HEK293 (cell line): ENCODE data around the gene USP3.
A peak's percentile ranks its signal among the peaks of the same experiment; 100 is the strongest.

Source experiments
- CTCF ChIP-seq: fragments of 450-650 bp; formaldehyde crosslinking; IDR thresholded peaks from 2 replicates; pipeline ENCODE4 v1.5.1; 2016; ENCODE audit warnings: missing biosample characterization, missing genetic modification characterization
- PBX3 ChIP-seq: sonication (generic); formaldehyde crosslinking; IDR thresholded peaks from 2 replicates; pipeline ENCODE4 v1.8.1; 2022; ENCODE audit warnings: mild to moderate bottlenecking, moderate library complexity, missing genetic modification reagents
- PRDM10 ChIP-seq: fragments of 450-650 bp; formaldehyde crosslinking; IDR thresholded peaks from 2 replicates; pipeline ENCODE4 v1.5.1; 2016; ENCODE audit warnings: missing biosample characterization, missing genetic modification characterization
- YY1 ChIP-seq: fragments of 450-650 bp; formaldehyde crosslinking; IDR thresholded peaks from 2 replicates; pipeline ENCODE4 v1.5.1; 2018; ENCODE audit warnings: missing biosample characterization, missing genetic modification characterization
- ZFP3 ChIP-seq: fragments of 450-650 bp; formaldehyde crosslinking; IDR thresholded peaks from 2 replicates; pipeline ENCODE4 v1.5.1; 2016; ENCODE audit warnings: low read depth, missing biosample characterization, missing genetic modification characterization
- ZNF114 ChIP-seq: fragments of 450-650 bp; formaldehyde crosslinking; IDR thresholded peaks from 2 replicates; pipeline ENCODE4 v1.5.0; 2017; ENCODE audit warnings: missing biosample characterization, missing genetic modification characterization
- ZNF132 ChIP-seq: fragments of 450-650 bp; formaldehyde crosslinking; IDR thresholded peaks from 2 replicates; pipeline ENCODE4 v1.5.1; 2017; ENCODE audit warnings: missing biosample characterization, missing genetic modification characterization, borderline replicate concordance
- ZNF175 ChIP-seq: fragments of 450-650 bp; formaldehyde crosslinking; IDR thresholded peaks from 2 replicates; pipeline ENCODE4 v1.5.1; 2016; ENCODE audit warnings: missing biosample characterization, missing genetic modification characterization
- ZNF23 ChIP-seq: fragments of 450-650 bp; formaldehyde crosslinking; IDR thresholded peaks from 2 replicates; pipeline ENCODE4 v1.5.1; 2016; ENCODE audit warnings: missing biosample characterization, missing genetic modification characterization, borderline replicate concordance
- ZNF501 ChIP-seq: fragments of 450-650 bp; formaldehyde crosslinking; IDR thresholded peaks from 2 replicates; pipeline ENCODE4 v1.5.1; 2016; ENCODE audit warnings: missing biosample characterization, missing genetic modification characterization
- ZNF580 ChIP-seq: fragments of 450-650 bp; formaldehyde crosslinking; IDR thresholded peaks from 2 replicates; pipeline ENCODE4 v1.5.1; 2016; ENCODE audit warnings: missing biosample characterization, missing genetic modification characterization
- ZNF645 ChIP-seq: fragments of 450-650 bp; formaldehyde crosslinking; IDR thresholded peaks from 2 replicates; pipeline ENCODE4; 2016; ENCODE audit warnings: missing biosample characterization, missing genetic modification characterization

- TF ChIP-seq ZNF645 (tag by site-specific recombination) (no peak), YY1 (tag by site-specific recombination) (no peak), ZNF132 (no peak), CTCF (tag by site-specific recombination) (no peak), ZNF501 (no peak), PRDM10 (tag by site-specific recombination) (peak; percentile 61), ZNF175 (no peak), PBX3 (CRISPR knock-in tag) (no peak), ZFP3 (tag by site-specific recombination) (no peak), ZNF580 (tag by site-specific recombination) (no peak), ZNF114 (tag by site-specific recombination) (no peak), ZNF23 (tag by site-specific recombination) (no peak)
Measured at GRCh38 chr15:63582179-63582578, 77.8 kb downstream of the USP3 start.
